ENCODE results near the gene CASD1. TPM values are rescaled to one million over a fixed set of nuclear protein-coding genes. Genes with fewer than 3 reads are reported as not detected.

CASD1 gene
- total RNA-seq, 1 experiment from 2014 or later: 9.2 TPM

GRCh38 chr7:94482796-94483195 is 26.8 kb upstream of the CASD1 start:
- CTCF ChIA-PET: no interaction called here
- H3K4me1 Mint-ChIP-seq (ENCODE audit: low read depth, unreplicated experiment): no peaks in the 10 kb centered on the region
- no peak for DNase-seq
- intact Hi-C loops (cut with micrococcal nuclease; ENCODE audit: unreplicated experiment): no loop called here
- no TSS peak for BruUV-seq (replicated peaks)
- no peaks in the 10 kb centered on the region for H3K36me3 Mint-ChIP-seq (ENCODE audit: insufficient read depth, unreplicated experiment)
- no peak for TF ChIP-seq CTCF (IDR thresholded peaks at IDR 0.05; ENCODE audit: unreplicated experiment)
- H3K27me3 Mint-ChIP-seq (ENCODE audit: unreplicated experiment): no peaks in the 10 kb centered on the region
- peaks cover under 1% of the 10 kb centered on the region for H3K9me3 Mint-ChIP-seq (ENCODE audit: low read depth, unreplicated experiment)
- H3K4me3 Mint-ChIP-seq (ENCODE audit: low read depth, unreplicated experiment): no peak overlapping the region
- no peak overlapping the region for H3K27ac Mint-ChIP-seq (ENCODE audit: unreplicated experiment)

DNA sequence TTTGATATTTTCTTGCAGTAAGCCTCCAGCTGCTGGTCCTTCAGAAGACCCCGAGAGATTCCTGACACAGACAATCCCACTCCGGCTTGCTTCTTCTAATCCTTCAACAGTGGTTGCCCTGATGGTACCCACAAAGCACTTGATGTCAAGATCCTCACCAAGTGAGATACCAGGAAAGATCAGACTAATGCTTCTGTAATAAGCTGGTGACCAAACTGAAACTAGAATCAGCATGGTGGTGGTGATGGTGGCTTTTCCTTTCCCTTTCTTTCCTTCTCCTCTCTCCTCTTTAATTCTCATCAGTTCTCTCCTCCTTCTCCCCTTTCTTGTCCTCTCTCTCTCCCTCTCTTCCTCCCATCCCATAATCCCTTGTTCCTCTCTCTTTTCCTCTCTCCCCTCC is 25.8 kb upstream of the CASD1 start:
- H3K9me3 Mint-ChIP-seq (ENCODE audit: low read depth, unreplicated experiment): peaks cover 2% of the 10 kb centered on the region
- no peaks in the 10 kb centered on the region for H3K4me1 Mint-ChIP-seq (ENCODE audit: low read depth, unreplicated experiment)
- intact Hi-C loops (cut with micrococcal nuclease; ENCODE audit: unreplicated experiment): no loop called here
- CTCF ChIA-PET: interaction anchor here (0.6 kb wide), 1 partner anchor 19 kb away, joined by 3 read pairs; no protein-coding TSS in a partner anchor
- H3K27me3 Mint-ChIP-seq (ENCODE audit: unreplicated experiment): no peaks in the 10 kb centered on the region
- H3K36me3 Mint-ChIP-seq (ENCODE audit: insufficient read depth, unreplicated experiment): no peaks in the 10 kb centered on the region
- no peak for TF ChIP-seq CTCF (IDR thresholded peaks at IDR 0.05; ENCODE audit: unreplicated experiment)
- no peak overlapping the region for H3K4me3 Mint-ChIP-seq (ENCODE audit: low read depth, unreplicated experiment)
- H3K27ac Mint-ChIP-seq (ENCODE audit: unreplicated experiment): no peak overlapping the region
- no peak for DNase-seq
- no TSS peak for BruUV-seq (replicated peaks)

DNA sequence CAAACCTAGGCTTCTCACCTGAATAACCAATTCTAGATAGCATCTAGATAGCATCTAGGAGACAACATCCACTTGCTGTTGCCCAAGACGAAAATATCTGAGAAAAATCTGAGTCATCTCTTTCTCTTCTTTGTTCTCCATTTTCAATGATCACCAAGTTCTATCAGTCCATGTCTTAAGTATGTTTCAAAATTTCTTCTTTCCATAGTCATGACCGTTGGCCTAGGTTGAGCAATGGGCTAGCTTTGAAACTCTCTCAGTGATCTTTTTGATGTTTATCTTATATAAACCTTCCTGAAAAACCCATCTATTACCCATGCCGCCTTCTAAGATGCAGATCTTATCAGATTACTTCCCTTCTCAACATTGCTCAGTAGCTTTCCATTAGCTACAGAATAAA is 23.4 kb upstream of the CASD1 start:
- Mint-ChIP-seq H3K4me1 (ENCODE audit: low read depth, unreplicated experiment) (no peaks in the 10 kb centered on the region), H3K36me3 (ENCODE audit: insufficient read depth, unreplicated experiment) (no peaks in the 10 kb centered on the region), H3K27ac (ENCODE audit: unreplicated experiment) (no peak overlapping the region), H3K4me3 (ENCODE audit: low read depth, unreplicated experiment) (no peak overlapping the region), H3K27me3 (ENCODE audit: unreplicated experiment) (no peaks in the 10 kb centered on the region), H3K9me3 (ENCODE audit: low read depth, unreplicated experiment) (peaks cover 2% of the 10 kb centered on the region)
- CTCF ChIA-PET: no interaction called here
- no TSS peak for BruUV-seq (replicated peaks)
- no peak for DNase-seq
- intact Hi-C loops (cut with micrococcal nuclease; ENCODE audit: unreplicated experiment): no loop called here
- no peak for TF ChIP-seq CTCF (IDR thresholded peaks at IDR 0.05; ENCODE audit: unreplicated experiment)

GRCh38 chr7:94491410-94491809 is 18.2 kb upstream of the CASD1 start:
- DNase-seq: no peak
- Mint-ChIP-seq H3K36me3 (ENCODE audit: insufficient read depth, unreplicated experiment) (no peaks in the 10 kb centered on the region), H3K27ac (ENCODE audit: unreplicated experiment) (no peak overlapping the region), H3K4me1 (ENCODE audit: low read depth, unreplicated experiment) (no peaks in the 10 kb centered on the region), H3K9me3 (ENCODE audit: low read depth, unreplicated experiment) (peaks cover 2% of the 10 kb centered on the region), H3K4me3 (ENCODE audit: low read depth, unreplicated experiment) (no peak overlapping the region), H3K27me3 (ENCODE audit: unreplicated experiment) (no peaks in the 10 kb centered on the region)
- no peak for TF ChIP-seq CTCF (IDR thresholded peaks at IDR 0.05; ENCODE audit: unreplicated experiment)
- CTCF ChIA-PET: no interaction called here
- BruUV-seq (replicated peaks): no TSS peak
- intact Hi-C loops (cut with micrococcal nuclease; ENCODE audit: unreplicated experiment): no loop called here
